ENCODE data around the gene RELN. TPM values are rescaled to one million over a fixed set of nuclear protein-coding genes. Genes with fewer than 3 reads are reported as not detected.
A peak's percentile ranks its signal among the peaks of the same experiment; 100 is the strongest.
"Not testable (repeated sequence)": the region's sequence is repeated elsewhere in the genome, so short reads cannot be mapped to it uniquely, and the experiment has no call there.

The RELN gene
- total and polyA plus RNA-seq, 9 of the 15 experiments (the other 6 are each of a cell fraction or from before 2014, with no cell fraction given): 12.9 to 43.2 (median 18.1) TPM

DNA sequence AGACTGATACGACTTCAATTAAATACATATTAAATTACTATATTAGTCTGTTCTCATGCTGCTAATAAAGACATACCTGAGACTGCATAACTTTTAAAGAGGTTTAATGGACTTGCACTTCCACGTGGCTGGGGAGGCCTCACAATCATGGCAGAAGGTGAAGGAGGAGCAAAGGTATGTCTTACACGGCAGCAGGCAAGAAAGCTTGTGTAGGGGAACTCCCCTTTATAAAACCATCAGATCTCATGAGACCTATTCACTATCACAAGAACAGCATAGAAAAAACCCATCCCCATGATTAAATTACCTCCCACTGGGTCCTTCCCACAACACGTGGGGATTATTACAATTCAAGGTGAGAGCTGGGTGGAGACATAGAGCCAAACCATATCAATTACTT, 92.6 kb downstream of the RELN start:
- H3K79me2 ChIP-seq (ENCODE audit: control insufficient read depth, insufficient read depth, low read length); CTCF ChIA-PET (ENCODE audit: low intra/inter-chr PET ratio); H3K9me3 ChIP-seq (replicated peaks; ENCODE audit: control insufficient read depth, insufficient read depth, low read depth, low read length); BruUV-seq (replicated peaks); ATAC-seq; in situ Hi-C loops (cut with MboI); H3K27me3 ChIP-seq (ENCODE audit: control insufficient read depth in 2 of 2, insufficient read depth in 2 of 2, low read length in 2 of 2); DNase-seq (ENCODE audit: extremely low read depth in 1 of 4, low spot score in 3 of 4); intact Hi-C loops (cut with micrococcal nuclease); H3K4me2 ChIP-seq (ENCODE audit: insufficient read depth, low read length); H4K20me1 ChIP-seq (replicated peaks; ENCODE audit: control insufficient read depth, insufficient read depth, low read length); H3K27ac ChIP-seq (ENCODE audit: extremely low read depth, low read depth, low read length); H3K9me1 ChIP-seq (ENCODE audit: control insufficient read depth, insufficient read depth, low read length); H3K4me1 ChIP-seq (replicated peaks in 1 of 2; ENCODE audit: control insufficient read depth in 2 of 2, insufficient read depth in 2 of 2, low read length in 2 of 2); H3K4me3 ChIP-seq; H2AFZ ChIP-seq (ENCODE audit: low read depth, low read length); FAIRE-seq; H3K9ac ChIP-seq (ENCODE audit: insufficient read depth in 1 of 2, low read depth in 2 of 2, low read length in 2 of 2); H3K36me3 ChIP-seq (ENCODE audit: control insufficient read depth, insufficient read depth, low read length): not testable (repeated sequence)
- TF ChIP-seq ZNF431 (CRISPR knock-in tag; IDR thresholded peaks at IDR 0.05): peak; percentile 88
- WGBS (ENCODE audit: insufficient coverage, low coverage, missing lambda C conversion rate): 55% methylated on average over 4 of the region's 4 CpGs
- POLR2A ChIA-PET: interaction anchor here (1.7 kb wide), 1 partner anchor 9 kb away, joined by 4 read pairs; no protein-coding TSS in a partner anchor

DNA sequence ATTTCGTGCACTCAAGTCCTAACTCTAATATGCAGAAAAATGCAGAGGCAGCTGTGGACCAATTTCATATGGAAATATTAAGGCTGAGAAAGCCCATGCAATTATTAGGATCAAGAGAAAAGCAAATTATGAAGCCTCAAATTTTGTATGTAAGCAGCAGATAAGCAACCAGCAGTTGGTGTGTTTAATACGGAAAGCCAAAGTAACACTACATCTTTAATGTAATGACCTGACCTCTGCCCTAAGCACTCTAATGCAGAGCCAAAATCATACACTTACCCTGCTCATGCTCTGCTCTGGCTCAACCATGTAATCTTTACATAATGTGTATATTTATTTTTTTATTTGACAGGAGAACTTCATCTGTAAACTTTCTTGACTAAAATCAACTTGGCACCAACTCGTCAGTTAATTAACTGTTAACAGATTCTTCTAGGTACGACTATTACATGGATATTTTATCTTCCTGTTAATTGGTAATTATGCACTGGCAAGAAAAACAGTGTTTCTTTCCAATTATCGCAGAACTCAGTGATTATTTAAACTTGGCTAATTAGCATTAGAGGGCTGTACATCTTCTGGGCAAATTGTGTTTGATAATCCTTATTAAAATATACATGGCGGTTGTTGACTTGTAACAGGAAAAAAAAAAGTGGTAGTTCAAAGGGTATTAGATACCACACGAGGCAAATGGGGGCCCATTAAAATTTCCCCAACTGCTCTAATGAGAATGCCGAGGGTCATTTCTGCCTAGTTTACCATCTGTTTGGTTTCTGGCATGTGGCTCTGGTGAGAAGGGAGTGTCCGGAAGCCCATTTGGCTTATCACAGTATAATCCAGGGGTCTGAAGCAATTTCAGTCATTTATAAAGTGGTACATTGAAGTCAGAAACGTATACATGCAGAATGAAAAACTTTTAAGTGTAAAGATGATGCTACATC, 94.5 kb downstream of the RELN start:
- no peak overlapping the region for H3K27ac ChIP-seq (ENCODE audit: extremely low read depth, low read depth, low read length)
- ChIA-PET CTCF (ENCODE audit: low intra/inter-chr PET ratio) (no interaction called here), POLR2A (no interaction called here)
- TF ChIP-seq ATF7 (IDR thresholded peaks at IDR 0.05): no peak
- TF ChIP-seq, protein P1, sequence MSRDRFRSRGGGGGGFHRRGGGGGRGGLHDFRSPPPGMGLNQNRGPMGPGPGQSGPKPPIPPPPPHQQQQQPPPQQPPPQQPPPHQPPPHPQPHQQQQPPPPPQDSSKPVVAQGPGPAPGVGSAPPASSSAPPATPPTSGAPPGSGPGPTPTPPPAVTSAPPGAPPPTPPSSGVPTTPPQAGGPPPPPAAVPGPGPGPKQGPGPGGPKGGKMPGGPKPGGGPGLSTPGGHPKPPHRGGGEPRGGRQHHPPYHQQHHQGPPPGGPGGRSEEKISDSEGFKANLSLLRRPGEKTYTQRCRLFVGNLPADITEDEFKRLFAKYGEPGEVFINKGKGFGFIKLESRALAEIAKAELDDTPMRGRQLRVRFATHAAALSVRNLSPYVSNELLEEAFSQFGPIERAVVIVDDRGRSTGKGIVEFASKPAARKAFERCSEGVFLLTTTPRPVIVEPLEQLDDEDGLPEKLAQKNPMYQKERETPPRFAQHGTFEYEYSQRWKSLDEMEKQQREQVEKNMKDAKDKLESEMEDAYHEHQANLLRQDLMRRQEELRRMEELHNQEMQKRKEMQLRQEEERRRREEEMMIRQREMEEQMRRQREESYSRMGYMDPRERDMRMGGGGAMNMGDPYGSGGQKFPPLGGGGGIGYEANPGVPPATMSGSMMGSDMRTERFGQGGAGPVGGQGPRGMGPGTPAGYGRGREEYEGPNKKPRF (IDR thresholded peaks at IDR 0.05; ENCODE audit: low read depth, low read length): no peak
- TF ChIP-seq, protein P2, sequence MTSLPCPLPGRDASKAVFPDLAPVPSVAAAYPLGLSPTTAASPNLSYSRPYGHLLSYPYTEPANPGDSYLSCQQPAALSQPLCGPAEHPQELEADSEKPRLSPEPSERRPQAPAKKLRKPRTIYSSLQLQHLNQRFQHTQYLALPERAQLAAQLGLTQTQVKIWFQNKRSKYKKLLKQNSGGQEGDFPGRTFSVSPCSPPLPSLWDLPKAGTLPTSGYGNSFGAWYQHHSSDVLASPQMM (CRISPR knock-in tag; IDR thresholded peaks at IDR 0.05): no peak
- 0 out of 2 replicates have a peak, but pooled peaks have one; percentile 34 for TF ChIP-seq SREBF2 (CRISPR knock-in tag; IDR thresholded peaks at IDR 0.05)
- TF ChIP-seq FOXK1 (CRISPR knock-in tag; IDR thresholded peaks at IDR 0.05; ENCODE audit: borderline replicate concordance): no peak
- WGBS (ENCODE audit: insufficient coverage, low coverage, missing lambda C conversion rate): 75% methylated on average over 10 of the region's 10 CpGs
- no TSS peak for BruUV-seq (replicated peaks)
- H3K4me2 ChIP-seq (ENCODE audit: insufficient read depth, low read length): no peak overlapping the region
- no peak for FAIRE-seq
- no peaks in the 10 kb centered on the region for H3K27me3 ChIP-seq (ENCODE audit: control insufficient read depth in 2 of 2, insufficient read depth in 2 of 2, low read length in 2 of 2)
- no peak for DNase-seq (ENCODE audit: extremely low read depth in 1 of 4, low spot score in 3 of 4)
- ATAC-seq: no peak
- H2AFZ ChIP-seq (ENCODE audit: low read depth, low read length): no peak overlapping the region
- no peak overlapping the region for H3K4me3 ChIP-seq
- no peak overlapping the region for H3K9ac ChIP-seq (ENCODE audit: insufficient read depth in 1 of 2, low read depth in 2 of 2, low read length in 2 of 2)
- H4K20me1 ChIP-seq (replicated peaks; ENCODE audit: control insufficient read depth, insufficient read depth, low read length): no peaks in the 10 kb centered on the region
- no peaks in the 10 kb centered on the region for H3K79me2 ChIP-seq (ENCODE audit: control insufficient read depth, insufficient read depth, low read length)
- H3K36me3 ChIP-seq (ENCODE audit: control insufficient read depth, insufficient read depth, low read length): peaks cover 4% of the 10 kb centered on the region; the same call in 1 of the 3 replicates
- in situ Hi-C loops (cut with MboI): no loop called here
- no peaks in the 10 kb centered on the region; the same call in 1 of the 2 replicates for H3K9me3 ChIP-seq (replicated peaks; ENCODE audit: control insufficient read depth, insufficient read depth, low read depth, low read length)
- H3K4me1 ChIP-seq (replicated peaks in 1 of 2; ENCODE audit: control insufficient read depth in 2 of 2, insufficient read depth in 2 of 2, low read length in 2 of 2): no peaks in the 10 kb centered on the region; a peak in 3 of 5 replicates
- no peaks in the 10 kb centered on the region for H3K9me1 ChIP-seq (ENCODE audit: control insufficient read depth, insufficient read depth, low read length)
- intact Hi-C loops (cut with micrococcal nuclease): no loop called here
